Measurements from ENCODE around the gene RTEL1. TPM values are rescaled to one million over a fixed set of nuclear protein-coding genes. Genes with fewer than 3 reads are reported as not detected.

Gene RTEL1
- total RNA-seq, 4 donors from 2014 or later, result 28.2 to 62.4 (median 46.7) TPM

GRCh38 chr20:63733117-63733516, 75.0 kb downstream of the RTEL1 start:
- Histone ChIP-seq H3K27ac (no peak overlapping the region), H3K4me1 (peaks cover 0 to 21% (median 10%) of the 10 kb centered on the region in 4 donors), H3K36me3 (peaks cover 0 to 58% (median 0%) of the 10 kb centered on the region in 3 donors), H3K4me3 (no peak overlapping the region), H3K9me3 (no peaks in the 10 kb centered on the region), H3K27me3 (no peaks in the 10 kb centered on the region)
- DNase-seq (ENCODE audit: low spot score in 2 of 2), result no peak
- TF ChIP-seq CTCF (IDR thresholded peaks at IDR 0.05) (no peak), EP300 (IDR thresholded peaks at IDR 0.05) (no peak), POLR2A (IDR thresholded peaks at IDR 0.05) (no peak)
- 96% methylated on average over 4 to 13 of the region's 13 CpGs for WGBS, 2 donors

GRCh38 chr20:63733579-63734081, 75.5 kb downstream of the RTEL1 start:
- H3K36me3 ChIP-seq, result peaks cover 0 to 53% (median 0%) of the 10 kb centered on the region in 3 donors
- peaks cover 0 to 26% (median 16%) of the 10 kb centered on the region in 4 donors for H3K4me1 ChIP-seq
- H3K27me3 ChIP-seq, result no peaks in the 10 kb centered on the region
- DNase-seq (ENCODE audit: low spot score in 2 of 2), result no peak
- H3K27ac ChIP-seq, result no peak overlapping the region
- H3K9me3 ChIP-seq, result no peaks in the 10 kb centered on the region
- no peak overlapping the region for H3K4me3 ChIP-seq
- WGBS, 2 donors, result 92 to 97% methylated on average over 17 of the region's 18 CpGs
- TF ChIP-seq EP300 (IDR thresholded peaks at IDR 0.05) (no peak), POLR2A (IDR thresholded peaks at IDR 0.05) (no peak), CTCF (IDR thresholded peaks at IDR 0.05) (no peak)

- DNase-seq (ENCODE audit: low spot score in 2 of 2), result no peak
- 91 to 96% methylated on average over 20 of the region's 25 CpGs for WGBS, 2 donors
- TF ChIP-seq EP300 (IDR thresholded peaks at IDR 0.05) (no peak), POLR2A (IDR thresholded peaks at IDR 0.05) (no peak), CTCF (IDR thresholded peaks at IDR 0.05) (no peak)
- no peak overlapping the region for H3K27ac ChIP-seq
- H3K36me3 ChIP-seq, result peaks cover 0 to 53% (median 0%) of the 10 kb centered on the region in 3 donors
- H3K4me1 ChIP-seq, result peaks cover 0 to 32% (median 21%) of the 10 kb centered on the region in 4 donors
- H3K27me3 ChIP-seq, result no peaks in the 10 kb centered on the region
- H3K4me3 ChIP-seq, result no peak overlapping the region
- no peaks in the 10 kb centered on the region for H3K9me3 ChIP-seq
Measured at GRCh38 chr20:63734111-63734945, 76.2 kb downstream of the RTEL1 start.

DNA sequence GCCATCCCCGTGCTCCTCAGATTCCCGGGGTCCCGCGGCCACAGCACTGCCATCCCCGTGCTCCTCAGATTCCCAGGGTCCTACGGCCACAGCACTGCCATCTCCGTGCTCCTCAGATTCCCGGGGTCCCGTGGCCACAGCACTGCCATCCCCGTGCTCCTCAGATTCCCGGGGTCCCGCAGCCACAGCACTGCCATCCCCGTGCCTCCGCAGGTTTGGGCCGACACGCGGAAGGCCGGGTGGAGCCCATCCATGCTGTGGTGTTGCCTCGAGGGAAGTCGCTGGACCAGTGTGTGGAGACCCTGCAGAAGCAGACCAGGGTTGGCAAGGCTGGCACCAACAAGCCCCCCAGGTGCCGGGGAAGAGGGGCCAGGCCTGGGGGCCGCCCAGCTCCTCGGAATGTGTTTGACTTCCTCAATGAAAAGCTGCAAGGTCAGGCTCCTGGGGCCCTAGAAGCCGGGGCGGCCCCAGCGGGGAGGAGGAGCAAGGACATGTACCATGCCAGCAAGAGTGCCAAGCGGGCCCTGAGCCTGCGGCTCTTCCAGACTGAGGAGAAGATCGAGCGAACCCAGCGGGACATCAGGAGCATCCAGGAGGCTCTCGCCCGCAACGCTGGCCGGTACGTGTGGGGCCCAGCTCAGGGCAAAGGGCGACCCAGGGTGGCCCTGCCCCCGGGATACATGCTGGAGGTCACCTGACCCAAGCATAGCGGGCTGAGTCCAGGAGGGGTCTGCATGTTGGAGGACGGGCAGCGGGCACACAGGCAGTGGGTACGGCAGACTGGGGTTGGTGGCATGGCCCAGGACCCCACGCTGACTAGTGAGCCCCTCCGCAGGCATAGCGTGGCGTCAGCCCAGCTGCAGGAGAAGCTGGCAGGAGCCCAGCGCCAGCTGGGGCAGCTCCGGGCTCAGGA, 77.1 kb downstream of the RTEL1 start:
- 92 to 93% methylated on average over 41 to 48 of the region's 48 CpGs for WGBS, 2 donors
- H3K4me1 ChIP-seq, result peaks cover 0 to 32% (median 21%) of the 10 kb centered on the region in 4 donors
- no peaks in the 10 kb centered on the region for H3K9me3 ChIP-seq
- H3K4me3 ChIP-seq, result no peak overlapping the region
- no peak for DNase-seq (ENCODE audit: low spot score in 2 of 2)
- no peaks in the 10 kb centered on the region for H3K27me3 ChIP-seq
- peaks cover 0 to 49% (median 0%) of the 10 kb centered on the region in 3 donors for H3K36me3 ChIP-seq
- TF ChIP-seq CTCF (IDR thresholded peaks at IDR 0.05) (no peak), POLR2A (IDR thresholded peaks at IDR 0.05) (no peak), EP300 (IDR thresholded peaks at IDR 0.05) (no peak)
- H3K27ac ChIP-seq, result no peak overlapping the region

Measured in tibial nerve (tissue), 4 donors.